Calu3 (cell line): ENCODE data around the gene SEC16A. TPM values are rescaled to one million over a fixed set of nuclear protein-coding genes. Genes with fewer than 3 reads are reported as not detected.

Experiments
- Bru-seq: library from RNA; stranded (reverse); fragments of 400-500 nt; gene quantifications from one replicate; lab custom pipeline; 2021; lab: Mats Ljungman, UMichigan
- BruChase-seq, 2 experiments: library from RNA; stranded (reverse); fragments of 400-500 nt; gene quantifications; one replicate each; lab custom pipeline; 2021; lab: Mats Ljungman, UMichigan
- BruUV-seq: library from RNA; stranded (reverse); fragments of 400-500 nt; replicated peaks from 2 replicates; lab custom pipeline; 2021; lab: Mats Ljungman, UMichigan
- CTCF ChIA-PET: fragments of 300-600 bp; sonication (Branson Sonifier 250); formaldehyde crosslinking; loops from one replicate; lab custom pipeline; 2022; ENCODE audit warnings: antibody characterized with exemption; lab: Charles Lee
- DNase-seq: peaks from one replicate; pipeline ENCODE4 v3.0.0; 2022
- H3K27ac Mint-ChIP-seq: one replicate; pipeline ENCODE4 v1.8.0; 2022; ENCODE audit warnings: mixed read lengths; ENCODE audit not compliant: unreplicated experiment
- H3K27me3 Mint-ChIP-seq: one replicate; pipeline ENCODE4 v1.8.0; 2022; ENCODE audit warnings: mixed read lengths; ENCODE audit not compliant: unreplicated experiment
- H3K36me3 Mint-ChIP-seq: one replicate; pipeline ENCODE4 v1.8.0; 2022; ENCODE audit warnings: mild to moderate bottlenecking, moderate library complexity, mixed read lengths; ENCODE audit not compliant: insufficient read depth, unreplicated experiment
- H3K4me1 Mint-ChIP-seq: one replicate; pipeline ENCODE4 v1.8.0; 2022; ENCODE audit warnings: mild to moderate bottlenecking, low read depth, mixed read lengths; ENCODE audit not compliant: unreplicated experiment
- H3K4me3 Mint-ChIP-seq: one replicate; pipeline ENCODE4 v1.8.0; 2022; ENCODE audit warnings: mild to moderate bottlenecking, low read depth, moderate library complexity, mixed read lengths; ENCODE audit not compliant: unreplicated experiment
- H3K9me3 Mint-ChIP-seq: one replicate; pipeline ENCODE4 v1.8.0; 2022; ENCODE audit warnings: low read depth, mixed read lengths; ENCODE audit not compliant: unreplicated experiment
- CTCF ChIP-seq: fragments of 200-600 bp; IDR thresholded peaks from one replicate; pipeline ENCODE4 v1.8.0; 2022; ENCODE audit warnings: antibody characterized with exemption; ENCODE audit not compliant: unreplicated experiment
- intact Hi-C: fragments of 100-400 bp; cut with micrococcal nuclease; formaldehyde crosslinking; loops from one replicate; pipeline ENCODE4 v1.10.0; 2022; ENCODE audit not compliant: unreplicated experiment
- long read RNA-seq: library from polyadenylated mRNA; stranded (forward); transcript quantifications from one replicate; pipeline ENCODE4 v2.0.0, GENCODE V29; 2022
- total RNA-seq: library from RNA; stranded (reverse); gene quantifications from 2 replicates; pipeline ENCODE4 v1.2.3, GENCODE V29; 2022

Gene SEC16A
- total RNA-seq (48.9 and 49.6 TPM in 2 replicates), Bru-seq, nascent RNA (percentile 74 among the genes with signal in this experiment), BruChase-seq, experiment 1, labeled RNA remaining after a 6-hour chase (percentile 88 among the genes with signal in this experiment), BruChase-seq, experiment 2, labeled RNA remaining after a 2-hour chase (percentile 85 among the genes with signal in this experiment)
- long read RNA-seq, full-length matches to known transcripts = 5 of 37 reads
- long read RNA-seq, partial matches to known transcripts = 8 of 37 reads
- long read RNA-seq, other reads (novel, unspliced or antisense) = 24 of 37 reads

DNA sequence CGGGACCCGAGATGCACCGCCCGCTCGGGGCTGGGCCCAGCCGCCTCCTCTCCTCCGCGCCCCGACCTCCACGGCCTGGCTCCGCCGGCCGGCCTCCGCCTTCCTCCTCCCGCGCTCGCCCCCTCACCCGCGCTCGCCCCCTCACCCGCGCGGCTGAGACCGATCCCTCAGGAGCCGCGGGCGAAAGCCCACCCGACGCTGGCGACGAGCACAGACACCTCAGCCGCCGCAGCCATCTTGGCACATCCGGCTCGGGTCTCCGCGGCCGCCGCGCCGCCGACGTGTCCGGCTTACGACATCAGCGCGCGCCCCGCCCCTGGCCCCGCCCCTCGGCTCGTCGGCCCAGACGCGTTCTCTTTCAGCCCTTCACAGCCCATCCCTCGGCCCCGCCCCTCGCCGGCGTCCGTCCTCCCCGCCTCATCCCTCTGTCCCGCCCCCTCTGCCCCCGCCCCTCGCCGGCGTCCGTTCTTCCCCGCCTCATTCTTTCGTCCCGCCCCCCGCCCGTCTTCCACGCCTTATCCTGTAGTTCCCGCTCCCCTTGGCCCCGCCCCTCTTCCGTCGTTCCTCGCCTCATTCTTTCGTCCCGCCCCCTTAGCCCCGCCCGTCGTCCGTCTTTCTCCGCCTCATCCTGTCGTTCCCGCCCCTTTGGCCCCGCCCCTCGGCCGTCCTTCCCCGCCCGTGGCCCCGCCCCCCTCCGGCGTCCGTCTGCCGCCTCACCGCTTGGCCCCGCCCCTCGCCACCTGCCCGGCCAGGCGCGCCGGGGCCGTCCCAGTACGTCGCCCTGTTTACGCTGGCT, at the start of gene SEC16A:
TSS of gene SEC16A (minus strand) at position 248 of the 796 bp plus-strand sequence. CDS start 5,425 bp downstream, outside the sequence.
- Mint-ChIP-seq H3K4me3 (peak within 1 kb of the TSS; percentile 93), H3K36me3 (peaks cover 38% of the 10 kb centered on the region), H3K27me3 (peaks cover 5% of the 10 kb centered on the region), H3K9me3 (no peaks in the 10 kb centered on the region), H3K27ac (peak within 1 kb of the TSS; percentile 97), H3K4me1 (no peaks in the 10 kb centered on the region)
- peak; percentile 98 for DNase-seq
- intact Hi-C loops = no loop called here
- CTCF ChIA-PET = interaction anchor here (0.6 to 3.8 kb wide), 4 partner anchors 76 to 152 kb away, joined by 3 to 20 read pairs (median 12); no protein-coding TSS in a partner anchor
- no TSS peak for BruUV-seq
- no peak for TF ChIP-seq CTCF

DNA sequence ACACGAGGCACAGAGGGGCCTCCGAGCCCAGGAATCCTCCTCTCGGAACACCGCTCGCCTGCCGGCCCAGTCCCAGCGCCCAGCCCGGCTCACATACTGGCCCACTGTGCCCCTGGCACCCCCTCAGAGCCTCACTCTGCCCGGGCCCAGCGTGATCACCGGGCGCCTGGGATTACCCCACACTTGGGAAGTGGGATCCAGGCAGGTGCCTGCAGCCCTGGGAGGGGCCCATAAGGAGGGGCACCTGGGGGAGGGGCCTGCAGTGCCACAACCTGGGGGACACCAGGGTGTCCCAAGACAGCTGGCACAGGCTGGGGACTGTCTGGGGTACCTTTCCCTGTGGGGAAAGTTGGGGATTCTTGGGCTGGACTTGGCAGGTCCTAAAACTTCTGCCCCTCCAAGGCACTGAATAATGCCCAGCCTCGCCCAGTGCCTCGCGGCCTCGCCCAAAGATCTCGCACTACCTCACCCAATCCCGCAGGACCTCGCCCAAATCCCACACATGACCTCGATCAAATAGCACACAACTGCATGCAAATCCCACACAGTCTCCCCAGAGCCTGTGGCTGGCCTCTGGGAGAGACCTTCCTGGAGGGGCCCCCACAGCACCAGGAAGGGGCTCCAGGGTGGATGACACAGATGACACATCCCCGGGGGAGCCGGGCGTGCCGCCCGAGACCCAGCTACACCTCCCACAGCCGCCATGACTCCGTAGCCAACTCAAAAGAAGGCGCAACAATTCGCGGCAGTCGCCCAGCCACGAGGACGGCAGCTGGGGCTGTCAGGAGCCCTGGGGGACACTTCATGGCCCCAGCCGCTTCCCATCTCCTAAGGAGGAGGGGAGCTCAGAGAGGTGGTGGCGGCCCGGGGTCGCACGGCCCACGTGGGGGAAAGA, 49.3 kb upstream of the SEC16A start:
- CTCF ChIA-PET = no interaction called here
- no TSS peak for BruUV-seq
- intact Hi-C loops = no loop called here
- H3K9me3 Mint-ChIP-seq = no peaks in the 10 kb centered on the region
- no peak overlapping the region for H3K4me3 Mint-ChIP-seq
- no peak for DNase-seq
- H3K4me1 Mint-ChIP-seq = no peaks in the 10 kb centered on the region
- H3K27me3 Mint-ChIP-seq = no peaks in the 10 kb centered on the region
- H3K27ac Mint-ChIP-seq = no peak overlapping the region
- TF ChIP-seq CTCF = no peak
- H3K36me3 Mint-ChIP-seq = peaks cover 8% of the 10 kb centered on the region

GRCh38 chr9:136531186-136531903, 48.5 kb upstream of the SEC16A start:
- CTCF ChIA-PET = no interaction called here
- no peak for DNase-seq
- H3K27ac Mint-ChIP-seq = no peak overlapping the region
- TF ChIP-seq CTCF = no peak
- peaks cover 8% of the 10 kb centered on the region for H3K36me3 Mint-ChIP-seq
- intact Hi-C loops = no loop called here
- no peaks in the 10 kb centered on the region for H3K4me1 Mint-ChIP-seq
- BruUV-seq = no TSS peak
- no peak overlapping the region for H3K4me3 Mint-ChIP-seq
- H3K9me3 Mint-ChIP-seq = no peaks in the 10 kb centered on the region
- H3K27me3 Mint-ChIP-seq = no peaks in the 10 kb centered on the region
